B cell (primary cell): Measurements from ENCODE around the gene FAXDC2. TPM values are rescaled to one million over a fixed set of nuclear protein-coding genes. Genes with fewer than 3 reads are reported as not detected.
A peak's percentile ranks its signal among the peaks of the same experiment; 100 is the strongest.

Source experiments
- ATAC-seq: fragments of 200-7000 bp; cut with Tn5 transposase; one replicate; pipeline ENCODE4 v1.10.0; 2021; ENCODE audit warnings: low read depth, mild to moderate bottlenecking, moderate number of reproducible peaks, moderate library complexity
- CTCF ChIA-PET: fragments of 350-600 bp; sonication (Branson Sonifier 250); formaldehyde crosslinking; loops from one replicate; lab custom pipeline; 2021; ENCODE audit warnings: antibody characterized with exemption, inconsistent platforms; lab: Charles Lee
- POLR2A ChIA-PET: fragments of 350-600 bp; sonication (Branson Sonifier 250); formaldehyde crosslinking; loops from one replicate; lab custom pipeline; 2021; ENCODE audit warnings: antibody characterized with exemption; lab: Charles Lee
- DNase-seq: peaks from one replicate; pipeline ENCODE4 v3.0.0; 2013
- H2AFZ ChIP-seq: 2 replicates; pipeline ENCODE4 v1.6.1; 2012; ENCODE audit warnings: mild to moderate bottlenecking, low read depth, low read length; ENCODE audit not compliant: insufficient read depth, poor library complexity, severe bottlenecking
- H3K27ac ChIP-seq, 2 donors: 1 replicate in 1 of 2; 2 replicates in 1 of 2; pipeline ENCODE4 v1.5.1; 2012 to 2013; ENCODE audit warnings: low read length in 2 of 2, mild to moderate bottlenecking in 2 of 2, moderate library complexity in 1 of 2
- H3K27me3 ChIP-seq, 4 experiments: fragments of 200-600 bp in 1 of 4; sonication (generic) in 1 of 4; replicated peaks in 1 of 4; 1 replicate in 2 of 4; 2 replicates in 2 of 4; pipeline versions ENCODE4 v1.6.1 to v1.7.0; 2013 to 2016; ENCODE audit warnings: low read length in 3 of 4, mild to moderate bottlenecking in 2 of 4, mixed read lengths in 1 of 4, moderate library complexity in 1 of 4; ENCODE audit not compliant: insufficient read depth in 4 of 4, control insufficient read depth in 3 of 4; ENCODE audit errors: control extremely low read depth in 1 of 4
- H3K36me3 ChIP-seq, 2 experiments: replicated peaks in 1 of 2; 1 replicate in 1 of 2; 2 replicates in 1 of 2; pipeline versions ENCODE4 v1.6.1 to v1.7.1; 2013; ENCODE audit warnings: low read length in 1 of 2; ENCODE audit not compliant: insufficient read depth in 2 of 2, control insufficient read depth in 1 of 2; ENCODE audit errors: control extremely low read depth in 1 of 2, extremely low read depth in 1 of 2
- H3K4me1 ChIP-seq, 2 donors: fragments of 200-600 bp in 1 of 2; sonication (generic) in 1 of 2; 1 replicate in 1 of 2; 2 replicates in 1 of 2; pipeline versions ENCODE4 v1.5.1 to v1.6.1; 2013 to 2017; ENCODE audit warnings: low read length in 2 of 2; ENCODE audit not compliant: control insufficient read depth in 2 of 2, insufficient read depth in 2 of 2
- H3K4me2 ChIP-seq: replicated peaks from 2 replicates; pipeline ENCODE3; 2012; ENCODE audit warnings: mild to moderate bottlenecking, low read depth, low read length; ENCODE audit not compliant: poor library complexity, severe bottlenecking
- H3K4me3 ChIP-seq, 5 experiments: fragments of 200-600 bp in 1 of 5; sonication (generic) in 1 of 5; 1 replicate in 3 of 5; 2 replicates in 2 of 5; pipeline versions ENCODE4 v1.5.1 to v1.7.0; 2011 to 2016; ENCODE audit warnings: low read length in 4 of 5, mild to moderate bottlenecking in 4 of 5, low read depth in 2 of 5, control low read depth in 1 of 5, moderate library complexity in 1 of 5; ENCODE audit not compliant: insufficient read depth in 1 of 5; ENCODE audit errors: control extremely low read depth in 1 of 5, extremely low read depth in 1 of 5
- H3K79me2 ChIP-seq: fragments of 200-600 bp; sonication (generic); one replicate; pipeline ENCODE4 v1.6.0; 2016; ENCODE audit warnings: low read length; ENCODE audit not compliant: control insufficient read depth, insufficient read depth
- H3K9ac ChIP-seq: fragments of 200-600 bp; sonication (generic); 2 replicates; pipeline ENCODE4 v1.6.1; 2017; ENCODE audit warnings: mild to moderate bottlenecking, low read length, moderate library complexity
- H3K9me3 ChIP-seq, 3 donors: one replicate each; pipeline versions ENCODE4 v1.6.1 to v1.7.1; 2013; ENCODE audit warnings: low read length in 2 of 3; ENCODE audit not compliant: control insufficient read depth in 2 of 3, insufficient read depth in 1 of 3; ENCODE audit errors: control extremely low read depth in 1 of 3
- H4K20me1 ChIP-seq: 2 replicates; pipeline ENCODE4 v1.6.0; 2012; ENCODE audit warnings: mild to moderate bottlenecking, low read length; ENCODE audit not compliant: insufficient read depth, control insufficient read depth, poor library complexity, severe bottlenecking
- H3K27ac Mint-ChIP-seq: one replicate; pipeline ENCODE4 v1.8.0; 2021; ENCODE audit warnings: mixed read lengths
- H3K27me3 Mint-ChIP-seq: one replicate; pipeline ENCODE4 v1.8.0; 2021; ENCODE audit warnings: mixed read lengths
- H3K4me1 Mint-ChIP-seq: one replicate; pipeline ENCODE4 v1.8.0; 2021; ENCODE audit warnings: mixed read lengths
- H3K4me3 Mint-ChIP-seq: one replicate; pipeline ENCODE4 v1.8.0; 2021; ENCODE audit warnings: mixed read lengths
- H3K9me3 Mint-ChIP-seq: one replicate; pipeline ENCODE4 v1.8.0; 2022; ENCODE audit warnings: mixed read lengths; ENCODE audit not compliant: insufficient read depth
- CTCF ChIP-seq: fragments of 200-600 bp; IDR thresholded peaks from one replicate; pipeline ENCODE4 v1.8.0; 2022; ENCODE audit warnings: antibody characterized with exemption, mild to moderate bottlenecking
- EZH2 ChIP-seq: IDR thresholded peaks from 2 replicates; pipeline ENCODE4 v1.6.1; 2012; ENCODE audit warnings: borderline replicate concordance, low read depth, mild to moderate bottlenecking, moderate library complexity, low read length; ENCODE audit not compliant: insufficient read depth, poor library complexity, severe bottlenecking
- WGBS: methylation state at CpG from one replicate; pipeline ENCODE4 v1.1.5; 2013; ENCODE audit warnings: missing lambda C conversion rate; ENCODE audit not compliant: insufficient coverage; 5-methylcytosine and 5-hydroxymethylcytosine counted together
- intact Hi-C: fragments of 100-400 bp; cut with micrococcal nuclease; formaldehyde crosslinking; loops from one replicate; pipeline ENCODE4 v1.10.0; 2022
- polyA plus RNA-seq: library from polyadenylated mRNA; depleted of rRNA; stranded (reverse); fragments of >200 nt; gene quantifications from 2 replicates; pipeline ENCODE4 v1.2.3, GENCODE V29; 2012
- small RNA-seq: library from RNA; depleted of rRNA; stranded (forward); fragments of <200 nt; gene quantifications from one replicate; pipeline ENCODE3, GENCODE V24; 2012; ENCODE audit warnings: low replicate concordance, low read depth; ENCODE audit not compliant: insufficient read length
- total RNA-seq, 2 donors: library from RNA; stranded (reverse); fragments of 120-200 nt in 1 of 2; gene quantifications; 1 replicate in 1 of 2; 2 replicates in 1 of 2; pipeline versions ENCODE4 v1.2.3 to v1.2.4, GENCODE V29; 2013 to 2022

The FAXDC2 gene
- total and polyA plus RNA-seq, 2 donors (not counting 1 experiment from before 2014, with no cell fraction given): 0.07 TPM; not detected in 1

GRCh38 chr5:154770111-154770510 lies 80.3 kb downstream of the FAXDC2 start:
- WGBS: 60% methylated on average over 1 of the region's 2 CpGs
- DNase-seq (peak; percentile 46), ATAC-seq (peak; percentile 59)
- CTCF ChIA-PET: interaction anchor here (1.0 kb wide), 1 partner anchor 120 kb away, joined by 4 read pairs; no protein-coding TSS in a partner anchor
- Mint-ChIP-seq H3K9me3 (no peaks in the 10 kb centered on the region), H3K27ac (peak overlapping the region; percentile 82), H3K4me3 (peak overlapping the region; percentile 61), H3K27me3 (no peaks in the 10 kb centered on the region), H3K4me1 (peaks cover 86% of the 10 kb centered on the region)
- H3K9ac ChIP-seq: peak overlapping the region; percentile 7
- H4K20me1 ChIP-seq: peaks cover 96% of the 10 kb centered on the region
- H3K79me2 ChIP-seq: peaks cover 100% of the 10 kb centered on the region
- H3K27me3 ChIP-seq: no peaks in the 10 kb centered on the region
- TF ChIP-seq EZH2 (no peak), CTCF (no peak)
- H2AFZ ChIP-seq: no peak overlapping the region
- H3K9me3 ChIP-seq: no peaks in the 10 kb centered on the region
- POLR2A ChIA-PET: interaction anchor here (0.6 kb wide), 1 partner anchor 8 kb away, joined by 3 read pairs; no protein-coding TSS in a partner anchor
- intact Hi-C loops: loop anchor here (2.0 kb wide), 1 partner anchor 15 kb away; the partner anchor contains the start of gene LARP1
- H3K27ac ChIP-seq: peak overlapping the region; percentile 44 to 90
- H3K4me1 ChIP-seq: peaks cover 72 to 78% of the 10 kb centered on the region in 2 donors
- no peak overlapping the region for H3K4me3 ChIP-seq
- peak overlapping the region; percentile 63 for H3K4me2 ChIP-seq
- H3K36me3 ChIP-seq: peaks cover 0 to 8% of the 10 kb centered on the region in 2 experiments

Small RNA genes lying within 50 kb of the gene (small RNA-seq; reads per million reads assigned to genes)
- not detected for gene MIR378H

Other genes starting within 250 kb of the FAXDC2 start
- 150 and 158 TPM in 2 replicates for gene LARP1, start 95.2 kb downstream of the FAXDC2 start, total RNA-seq
- gene LARP1, start 95.2 kb downstream of the FAXDC2 start, polyA plus RNA-seq: 58.4 and 59.6 TPM in 2 replicates
- 76.1 and 78.6 TPM in 2 replicates for gene CNOT8, start 8.0 kb upstream of the FAXDC2 start, total RNA-seq
- 58.5 and 107 TPM in 2 replicates for gene CNOT8, start 8.0 kb upstream of the FAXDC2 start, polyA plus RNA-seq
- 15.5 and 17.1 TPM in 2 replicates for gene GEMIN5, start 87.6 kb upstream of the FAXDC2 start, total RNA-seq
- 3.6 and 3.8 TPM in 2 replicates for gene GEMIN5, start 87.6 kb upstream of the FAXDC2 start, polyA plus RNA-seq
- gene MRPL22, start 90.5 kb upstream of the FAXDC2 start, total RNA-seq: 21.4 and 32.5 TPM in 2 replicates
- gene MRPL22, start 90.5 kb upstream of the FAXDC2 start, polyA plus RNA-seq: 18.8 and 18.9 TPM in 2 replicates
- gene KIF4B, start 163.2 kb upstream of the FAXDC2 start, total RNA-seq: not detected in 2 replicates
- gene KIF4B, start 163.2 kb upstream of the FAXDC2 start, polyA plus RNA-seq: not detected in 2 replicates